Tibial nerve (tissue), 4 donors: ENCODE data around the gene F5. TPM values are rescaled to one million over a fixed set of nuclear protein-coding genes. Genes with fewer than 3 reads are reported as not detected.

Experiments
- DNase-seq, 2 donors: peaks; one replicate each; pipeline ENCODE4 v3.0.0-alpha.2; 2019; ENCODE audit warnings: low spot score in 2 of 2
- H3K27ac ChIP-seq, 4 donors: fragments of 200-600 bp; sonication (generic) in 3 of 4; one replicate each; pipeline ENCODE4 v1.5.1; 2017 to 2019; ENCODE audit warnings: mild to moderate bottlenecking in 1 of 4
- H3K27me3 ChIP-seq, 2 donors: fragments of 200-600 bp; sonication (generic) in 1 of 2; one replicate each; pipeline versions ENCODE4 v1.5.1 to v1.6.0; 2017 to 2019
- H3K36me3 ChIP-seq, 3 donors: fragments of 200-600 bp; sonication (generic); one replicate each; pipeline ENCODE4 v1.5.1; 2018 to 2019
- H3K4me1 ChIP-seq, 4 donors: fragments of 200-600 bp; sonication (generic) in 3 of 4; one replicate each; pipeline ENCODE4 v1.5.1; 2017 to 2019
- H3K4me3 ChIP-seq, 4 donors: fragments of 200-600 bp; sonication (generic) in 3 of 4; one replicate each; pipeline ENCODE4 v1.5.1; 2017 to 2019; ENCODE audit warnings: mild to moderate bottlenecking in 1 of 4, moderate library complexity in 1 of 4
- H3K9me3 ChIP-seq, 4 donors: fragments of 200-600 bp; sonication (generic) in 3 of 4; one replicate each; pipeline ENCODE4 v1.5.1; 2017 to 2019
- EP300 ChIP-seq, 2 donors: sonication (generic); formaldehyde crosslinking; IDR thresholded peaks; one replicate each; pipeline ENCODE4 v1.6.1; 2017; ENCODE audit warnings: antibody characterized with exemption in 2 of 2, mild to moderate bottlenecking in 1 of 2
- POLR2A ChIP-seq, 2 donors: fragments of 450-650 bp; IDR thresholded peaks; one replicate each; pipeline ENCODE4 v1.6.1; 2017; ENCODE audit warnings: antibody characterized with exemption in 2 of 2, mild to moderate bottlenecking in 2 of 2, moderate library complexity in 2 of 2
- small RNA-seq: library from RNA; depleted of rRNA; stranded (forward); fragments of <200 nt; gene quantifications from one replicate; pipeline ENCODE3, GENCODE V24; 2016
- total RNA-seq, 4 donors: library from RNA; depleted of rRNA; stranded (reverse); fragments of >200 nt; gene quantifications; one replicate each; pipeline ENCODE4 v1.1.0, GENCODE V29; 2016
- TF ChIP-seq, protein P1 (sequence below), 5 experiments: fragments of 200-600 bp in 3 of 5; fragments of 450-650 bp in 2 of 5; sonication (generic) in 3 of 5; IDR thresholded peaks; one replicate each; pipeline ENCODE4 v1.5.1; 2016 to 2019; ENCODE audit warnings: antibody characterized with exemption in 5 of 5, mild to moderate bottlenecking in 3 of 5, moderate library complexity in 2 of 5

Gene F5
- total RNA-seq, 4 donors from 2014 or later: 0.42 to 0.98 (median 0.60) TPM; not detected in 1

DNA sequence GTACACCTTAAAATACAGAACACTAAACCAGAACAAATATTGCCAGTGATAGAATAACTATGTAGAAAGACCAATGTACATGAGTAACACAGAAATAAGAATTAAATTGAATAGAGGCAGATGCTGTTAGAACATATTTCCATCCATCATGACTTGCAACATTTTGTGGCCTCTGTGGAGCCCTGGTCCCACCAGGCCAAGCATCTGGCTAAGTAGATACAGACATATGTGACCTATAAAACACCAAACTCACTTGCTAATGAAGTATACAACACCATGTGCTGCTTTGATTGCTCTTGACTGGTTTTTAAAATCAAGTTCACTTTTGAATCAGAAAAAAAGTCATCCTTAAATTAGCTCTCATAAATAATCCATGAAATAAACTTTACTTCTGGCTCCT lies 121.0 kb downstream of the F5 start:
- TF ChIP-seq POLR2A (IDR thresholded peaks at IDR 0.05) (no peak), EP300 (IDR thresholded peaks at IDR 0.05) (no peak)
- TF ChIP-seq, protein P1, sequence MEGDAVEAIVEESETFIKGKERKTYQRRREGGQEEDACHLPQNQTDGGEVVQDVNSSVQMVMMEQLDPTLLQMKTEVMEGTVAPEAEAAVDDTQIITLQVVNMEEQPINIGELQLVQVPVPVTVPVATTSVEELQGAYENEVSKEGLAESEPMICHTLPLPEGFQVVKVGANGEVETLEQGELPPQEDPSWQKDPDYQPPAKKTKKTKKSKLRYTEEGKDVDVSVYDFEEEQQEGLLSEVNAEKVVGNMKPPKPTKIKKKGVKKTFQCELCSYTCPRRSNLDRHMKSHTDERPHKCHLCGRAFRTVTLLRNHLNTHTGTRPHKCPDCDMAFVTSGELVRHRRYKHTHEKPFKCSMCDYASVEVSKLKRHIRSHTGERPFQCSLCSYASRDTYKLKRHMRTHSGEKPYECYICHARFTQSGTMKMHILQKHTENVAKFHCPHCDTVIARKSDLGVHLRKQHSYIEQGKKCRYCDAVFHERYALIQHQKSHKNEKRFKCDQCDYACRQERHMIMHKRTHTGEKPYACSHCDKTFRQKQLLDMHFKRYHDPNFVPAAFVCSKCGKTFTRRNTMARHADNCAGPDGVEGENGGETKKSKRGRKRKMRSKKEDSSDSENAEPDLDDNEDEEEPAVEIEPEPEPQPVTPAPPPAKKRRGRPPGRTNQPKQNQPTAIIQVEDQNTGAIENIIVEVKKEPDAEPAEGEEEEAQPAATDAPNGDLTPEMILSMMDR (IDR thresholded peaks at IDR 0.05): no peak
- Histone ChIP-seq H3K9me3 (no peaks in the 10 kb centered on the region), H3K36me3 (peaks cover 0 to 43% (median 4%) of the 10 kb centered on the region in 3 donors), H3K27ac (no peak overlapping the region), H3K27me3 (peaks cover 2 to 4% of the 10 kb centered on the region in 2 donors), H3K4me1 (peaks cover 0 to 3% (median 0%) of the 10 kb centered on the region in 4 donors), H3K4me3 (no peak overlapping the region)
- DNase-seq: no peak

Small RNA genes within 50 kb of the gene (small RNA-seq; reads per million reads assigned to genes)
- not detected for gene AL021068.2

Other genes with a start within 250 kb of the F5 start
- gene NME7, start 218.7 kb downstream of the F5 start, total RNA-seq: 10 to 100 TPM in 2 of 4 donors, 1 to 10 TPM in 2; 8.2 to 26.2 (median 17.5) TPM
- gene BLZF1, start 218.3 kb downstream of the F5 start, total RNA-seq: 10 to 100 TPM; 17.8 to 36.0 (median 29.4) TPM
- gene CCDC181, start 159.0 kb downstream of the F5 start, total RNA-seq: 1 to 10 TPM in 3 of 4 donors, under 1 TPM in 1; 0.39 to 3.6 (median 1.6) TPM
- gene SLC19A2, start 100.5 kb downstream of the F5 start, total RNA-seq: 10 to 100 TPM; 25.1 to 51.6 (median 35.6) TPM
- gene SELP, start 43.6 kb upstream of the F5 start, total RNA-seq: 10 to 100 TPM in 3 of 4 donors, 1 to 10 TPM in 1; 2.3 to 30.3 (median 14.8) TPM
- 1 to 10 TPM; 2.1 to 5.0 (median 3.4) TPM for gene SELL, start 125.1 kb upstream of the F5 start, total RNA-seq
- gene SELE, start 147.6 kb upstream of the F5 start, total RNA-seq: 1 to 10 TPM in 2 of 4 donors, under 1 TPM in 2; 0.21 to 6.8 (median 1.9) TPM
- gene METTL18, start 208.4 kb upstream of the F5 start, total RNA-seq: 1 to 10 TPM; 4.2 to 9.0 (median 6.0) TPM